ENCODE results near the gene ZCWPW1. TPM values are rescaled to one million over a fixed set of nuclear protein-coding genes. Genes with fewer than 3 reads are reported as not detected.
"Not testable (repeated sequence)": the region's sequence is repeated elsewhere in the genome, so short reads cannot be mapped to it uniquely, and the experiment has no call there.

Gene ZCWPW1
- polyA plus RNA-seq, 3 donors, result 5.4 to 6.5 (median 5.4) TPM

- no peak for DNase-seq (ENCODE audit: low read depth in 3 of 3, low spot score in 2 of 3)
These were observed 68.2 kb downstream of the ZCWPW1 start for GRCh38 chr7:100360135-100360854.

- DNase-seq (ENCODE audit: low read depth in 3 of 3, low spot score in 2 of 3), result no peak
These were observed 69.7 kb downstream of the ZCWPW1 start for GRCh38 chr7:100358857-100359212.

- no peak for DNase-seq (ENCODE audit: low read depth in 3 of 3, low spot score in 2 of 3)
These were observed 70.3 kb downstream of the ZCWPW1 start, which contains the start of gene PILRB for GRCh38 chr7:100358027-100358856. Gene PILRB, plus strand, starts transcription at chr7:100358117. Its CDS starts 186 bp downstream, at chr7:100358303.

- no peak for DNase-seq (ENCODE audit: low read depth in 3 of 3, low spot score in 2 of 3)
These were observed 71.4 kb downstream of the ZCWPW1 start for GRCh38 chr7:100357131-100357561.

GRCh38 chr7:100356416-100357068, 72.0 kb downstream of the ZCWPW1 start:
- DNase-seq (ENCODE audit: low read depth in 3 of 3, low spot score in 2 of 3), result no peak

- no peak for DNase-seq (ENCODE audit: low read depth in 3 of 3, low spot score in 2 of 3)
These were observed 74.7 kb downstream of the ZCWPW1 start for GRCh38 chr7:100353685-100354330.

GRCh38 chr7:100352984-100353684, 75.4 kb downstream of the ZCWPW1 start:
- no peak for DNase-seq (ENCODE audit: low read depth in 3 of 3, low spot score in 2 of 3)

GRCh38 chr7:100352230-100352781, 76.2 kb downstream of the ZCWPW1 start:
- not testable (repeated sequence) for DNase-seq (ENCODE audit: low read depth in 3 of 3, low spot score in 2 of 3)

- DNase-seq (ENCODE audit: low read depth in 3 of 3, low spot score in 2 of 3), result no peak
These were observed 76.8 kb downstream of the ZCWPW1 start for GRCh38 chr7:100351657-100352058.

Other genes with a start within 250 kb of the ZCWPW1 start
- gene PVRIG, start 208.8 kb downstream of the ZCWPW1 start, polyA plus RNA-seq (ENCODE audit: insufficient read length in 3 of 3), result 1 to 10 TPM; 2.0 to 3.8 (median 3.1) TPM
- gene SPDYE3, start 121.0 kb downstream of the ZCWPW1 start, polyA plus RNA-seq (ENCODE audit: insufficient read length in 3 of 3), result 1 to 10 TPM; 6.7 to 8.1 (median 6.8) TPM
- 10 to 100 TPM; 23.2 to 26.9 (median 23.8) TPM for gene PILRB, start 70.6 kb downstream of the ZCWPW1 start, polyA plus RNA-seq (ENCODE audit: insufficient read length in 3 of 3)
- gene PILRA, start 55.2 kb downstream of the ZCWPW1 start, polyA plus RNA-seq (ENCODE audit: insufficient read length in 3 of 3), result 1 to 10 TPM; 3.4 to 3.7 (median 3.5) TPM
- 10 to 100 TPM; 49.4 to 57.1 (median 51.9) TPM for gene MEPCE, start 1.1 kb upstream of the ZCWPW1 start, polyA plus RNA-seq (ENCODE audit: insufficient read length in 3 of 3)
- gene PPP1R35, start 7.8 kb upstream of the ZCWPW1 start, polyA plus RNA-seq (ENCODE audit: insufficient read length in 3 of 3), result 10 to 100 TPM; 12.7 to 14.2 (median 13.9) TPM
- 1 to 10 TPM in 1 of 3 donors, under 1 TPM in 2; 0.58 to 1.4 (median 0.82) TPM for gene SPACDR, start 35.6 kb upstream of the ZCWPW1 start, polyA plus RNA-seq (ENCODE audit: insufficient read length in 3 of 3)
- gene TSC22D4, start 50.5 kb upstream of the ZCWPW1 start, polyA plus RNA-seq (ENCODE audit: insufficient read length in 3 of 3), result 10 to 100 TPM; 28.6 to 35.0 (median 29.4) TPM
- 1 to 10 TPM; 1.3 to 1.8 (median 1.4) TPM for gene NYAP1, start 55.2 kb upstream of the ZCWPW1 start, polyA plus RNA-seq (ENCODE audit: insufficient read length in 3 of 3)
- gene AGFG2, start 110.5 kb upstream of the ZCWPW1 start, polyA plus RNA-seq (ENCODE audit: insufficient read length in 3 of 3), result 10 to 100 TPM; 10.4 to 12.1 (median 10.4) TPM
- 1 to 10 TPM in 2 of 3 donors, under 1 TPM in 1; 0.82 to 1.7 (median 1.6) TPM for gene SAP25, start 145.2 kb upstream of the ZCWPW1 start, polyA plus RNA-seq (ENCODE audit: insufficient read length in 3 of 3)
- 10 to 100 TPM; 22.9 to 25.5 (median 23.3) TPM for gene LRCH4, start 157.4 kb upstream of the ZCWPW1 start, polyA plus RNA-seq (ENCODE audit: insufficient read length in 3 of 3)
- gene FBXO24, start 157.6 kb upstream of the ZCWPW1 start, polyA plus RNA-seq (ENCODE audit: insufficient read length in 3 of 3), result 1 to 10 TPM; 1.3 to 1.4 (median 1.4) TPM
- 10 to 100 TPM; 76.9 to 87.6 (median 81.8) TPM for gene PCOLCE, start 173.7 kb upstream of the ZCWPW1 start, polyA plus RNA-seq (ENCODE audit: insufficient read length in 3 of 3)
- gene MOSPD3, start 183.8 kb upstream of the ZCWPW1 start, polyA plus RNA-seq (ENCODE audit: insufficient read length in 3 of 3), result 10 to 100 TPM; 21.6 to 24.0 (median 23.8) TPM
- gene TFR2, start 212.8 kb upstream of the ZCWPW1 start, polyA plus RNA-seq (ENCODE audit: insufficient read length in 3 of 3), result under 1 TPM; 0.43 to 0.79 (median 0.78) TPM
- gene ACTL6B, start 227.7 kb upstream of the ZCWPW1 start, polyA plus RNA-seq (ENCODE audit: insufficient read length in 3 of 3), result not detected
- 100 to 1,000 TPM; 164 to 210 (median 185) TPM for gene GNB2, start 245.0 kb upstream of the ZCWPW1 start, polyA plus RNA-seq (ENCODE audit: insufficient read length in 3 of 3)